Activated naive CD8-positive, alpha-beta T cell treated with anti-CD3 and anti-CD28 coated beads, Interleukin-2, amount 50 U/mL, for 24 hours (primary cell): ENCODE measurements around the gene SMG7.

Source experiments
- ATAC-seq: fragments of 150-1000 bp; cut with Tn5 transposase; one replicate; pipeline ENCODE4 v1.10.0; 2021
- DNase-seq: peaks from one replicate; pipeline ENCODE4 v3.0.0; 2021
- H3K27ac Mint-ChIP-seq: one replicate; pipeline ENCODE4 v1.8.0; 2021; ENCODE audit warnings: mild to moderate bottlenecking, mixed read lengths
- H3K27me3 Mint-ChIP-seq: one replicate; pipeline ENCODE4 v1.8.0; 2021; ENCODE audit warnings: mixed read lengths
- H3K36me3 Mint-ChIP-seq: one replicate; pipeline ENCODE4 v1.8.0; 2021; ENCODE audit warnings: low read depth, mixed read lengths
- H3K4me1 Mint-ChIP-seq: one replicate; pipeline ENCODE4 v1.8.0; 2021; ENCODE audit warnings: mixed read lengths
- H3K4me3 Mint-ChIP-seq: one replicate; pipeline ENCODE4 v1.8.0; 2021; ENCODE audit warnings: mild to moderate bottlenecking, moderate library complexity, mixed read lengths
- H3K9me3 Mint-ChIP-seq: one replicate; pipeline ENCODE4 v1.8.0; 2021; ENCODE audit warnings: mixed read lengths

SMG7 gene

GRCh38 chr1:183552891-183553290 lies 80.6 kb downstream of the SMG7 start:
- H3K36me3 Mint-ChIP-seq = peaks cover 31% of the 10 kb centered on the region
- no peak overlapping the region for H3K4me3 Mint-ChIP-seq
- no peak overlapping the region for H3K27ac Mint-ChIP-seq
- DNase-seq = no peak
- no peaks in the 10 kb centered on the region for H3K9me3 Mint-ChIP-seq
- no peaks in the 10 kb centered on the region for H3K27me3 Mint-ChIP-seq
- ATAC-seq = no peak
- H3K4me1 Mint-ChIP-seq = no peaks in the 10 kb centered on the region

DNA sequence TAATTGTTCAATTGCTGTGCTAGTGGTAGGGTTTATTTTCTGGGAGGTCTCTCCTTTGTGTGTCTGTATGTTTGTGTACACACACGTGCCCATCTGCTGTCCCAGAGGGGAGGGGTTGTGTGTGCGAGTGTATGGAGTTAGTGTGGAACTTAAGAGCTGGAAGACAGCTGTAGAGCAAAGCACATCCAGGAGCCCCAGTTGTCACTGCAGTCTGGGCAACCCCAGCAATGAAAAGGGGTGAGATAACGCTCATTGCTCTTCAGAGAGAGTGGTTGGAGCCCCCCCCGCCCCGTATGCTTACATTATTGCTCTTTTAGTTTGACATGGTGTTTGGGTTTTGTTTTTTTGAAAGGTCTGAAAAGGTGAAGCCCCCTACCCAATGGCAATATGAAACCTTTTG lies 81.0 kb downstream of the SMG7 start:
- Mint-ChIP-seq H3K27me3 (no peaks in the 10 kb centered on the region), H3K4me3 (no peak overlapping the region), H3K9me3 (no peaks in the 10 kb centered on the region), H3K27ac (no peak overlapping the region), H3K36me3 (peaks cover 31% of the 10 kb centered on the region), H3K4me1 (no peaks in the 10 kb centered on the region)
- DNase-seq = no peak
- no peak for ATAC-seq

GRCh38 chr1:183553764-183554163 lies 81.5 kb downstream of the SMG7 start:
- Mint-ChIP-seq H3K36me3 (peaks cover 31% of the 10 kb centered on the region), H3K4me3 (no peak overlapping the region)
- ATAC-seq = no peak

GRCh38 chr1:183554577-183554976 lies 82.3 kb downstream of the SMG7 start:
- Mint-ChIP-seq H3K4me3 (no peak overlapping the region), H3K27me3 (no peaks in the 10 kb centered on the region), H3K36me3 (peaks cover 26% of the 10 kb centered on the region), H3K9me3 (no peaks in the 10 kb centered on the region), H3K27ac (no peak overlapping the region), H3K4me1 (no peaks in the 10 kb centered on the region)
- ATAC-seq (no peak), DNase-seq (no peak)

More at GRCh38 chr1:183553764-183554163, 81.5 kb downstream of the SMG7 start:
- DNase-seq = no peak
- H3K27me3 Mint-ChIP-seq = no peaks in the 10 kb centered on the region
- H3K27ac Mint-ChIP-seq = no peak overlapping the region
- H3K9me3 Mint-ChIP-seq = no peaks in the 10 kb centered on the region
- no peaks in the 10 kb centered on the region for H3K4me1 Mint-ChIP-seq

DNA sequence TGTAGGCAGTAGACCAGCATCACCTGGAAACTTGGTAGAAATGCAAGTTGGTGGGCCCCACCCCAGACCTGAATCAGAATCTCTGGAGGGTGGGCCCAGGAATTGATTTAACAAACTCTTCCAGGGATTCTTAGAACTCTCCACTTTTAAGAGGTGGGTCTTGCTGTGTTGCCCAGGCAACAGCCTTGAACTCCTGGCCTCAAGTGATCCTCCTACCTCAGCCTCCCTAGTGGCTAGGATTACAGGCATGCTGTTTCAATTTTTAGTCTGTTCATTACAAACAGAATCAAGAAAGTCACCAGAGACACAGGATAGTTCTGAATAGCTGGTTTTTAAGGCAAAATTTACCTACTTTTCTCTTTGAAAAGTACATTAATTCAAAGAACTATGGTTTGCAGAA lies 86.8 kb downstream of the SMG7 start:
- no peaks in the 10 kb centered on the region for H3K27me3 Mint-ChIP-seq
- H3K4me1 Mint-ChIP-seq = no peaks in the 10 kb centered on the region
- DNase-seq (no peak), ATAC-seq (no peak)
- no peaks in the 10 kb centered on the region for H3K9me3 Mint-ChIP-seq
- peaks cover 4% of the 10 kb centered on the region for H3K36me3 Mint-ChIP-seq
- H3K27ac Mint-ChIP-seq = no peak overlapping the region
- no peak overlapping the region for H3K4me3 Mint-ChIP-seq

DNA sequence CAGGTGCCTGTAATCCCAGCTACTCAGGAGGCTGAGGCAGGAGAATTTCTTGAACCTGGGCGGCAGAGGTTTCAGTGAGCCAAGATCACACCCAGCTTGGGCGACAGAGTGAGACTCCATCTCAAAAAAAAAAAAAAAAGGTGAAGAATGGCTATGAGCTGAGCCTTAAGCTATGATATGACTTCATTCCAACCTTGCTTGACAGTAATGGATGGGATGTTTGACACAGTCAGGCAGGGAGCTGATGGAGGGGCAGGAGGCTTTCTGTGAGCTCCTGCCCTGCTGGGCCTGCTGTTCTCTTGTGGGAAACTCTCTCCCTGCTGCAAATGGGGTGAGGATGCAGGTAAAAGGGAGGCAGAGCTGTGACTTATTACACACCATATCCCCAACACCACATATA lies 90.4 kb downstream of the SMG7 start:
- Mint-ChIP-seq H3K4me1 (peaks cover 5% of the 10 kb centered on the region), H3K27me3 (no peaks in the 10 kb centered on the region), H3K4me3 (no peak overlapping the region), H3K9me3 (no peaks in the 10 kb centered on the region), H3K36me3 (no peaks in the 10 kb centered on the region), H3K27ac (no peak overlapping the region)
- DNase-seq (no peak), ATAC-seq (no peak)

DNA sequence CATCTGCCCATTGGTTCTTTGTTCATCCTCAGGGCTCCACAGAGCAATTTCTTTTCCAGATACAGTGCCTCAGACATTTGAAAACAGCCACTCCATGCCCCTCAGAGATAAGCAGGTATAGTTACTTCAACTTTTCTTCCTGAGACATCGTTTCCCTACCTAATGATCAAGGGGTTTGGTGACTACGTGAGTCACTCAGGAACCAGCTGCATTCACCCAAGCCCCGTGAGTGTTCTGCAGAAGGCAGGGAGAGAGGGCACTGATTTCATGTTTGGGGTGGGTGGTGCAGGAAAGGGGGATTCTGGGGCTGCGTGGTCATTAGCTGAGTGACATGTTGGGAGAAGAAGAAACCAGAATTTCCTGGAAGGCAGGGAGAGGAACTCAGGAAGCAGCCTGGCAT lies 93.0 kb downstream of the SMG7 start:
- Mint-ChIP-seq H3K9me3 (no peaks in the 10 kb centered on the region), H3K27me3 (no peaks in the 10 kb centered on the region), H3K4me3 (no peak overlapping the region), H3K27ac (no peak overlapping the region), H3K4me1 (peaks cover 18% of the 10 kb centered on the region), H3K36me3 (no peaks in the 10 kb centered on the region)
- ATAC-seq = no peak
- DNase-seq = no peak

- Mint-ChIP-seq H3K4me1 (peaks cover 18% of the 10 kb centered on the region), H3K27ac (no peak overlapping the region)
- ATAC-seq = no peak
Observed at GRCh38 chr1:183566026-183566425, 93.7 kb downstream of the SMG7 start.

DNA sequence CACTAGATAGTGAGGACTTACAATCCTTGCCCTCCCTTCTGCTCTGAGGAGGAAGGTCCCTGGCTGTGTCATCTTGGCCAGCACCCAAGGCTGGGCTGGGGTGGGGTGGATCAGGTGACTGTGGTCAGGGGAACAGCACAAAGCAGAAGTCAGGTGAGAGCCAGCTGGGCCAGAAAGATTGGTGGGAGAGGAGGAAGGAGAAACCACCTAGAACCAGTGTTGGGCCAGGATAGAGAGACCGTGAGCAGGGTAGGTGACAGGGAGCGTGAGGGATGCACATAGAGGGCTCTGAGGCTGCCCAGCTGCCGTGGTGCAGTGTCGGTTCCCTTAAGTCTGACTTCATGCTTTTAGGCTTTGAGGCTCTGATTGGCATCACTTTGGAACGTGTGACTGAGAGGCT lies 95.3 kb downstream of the SMG7 start:
- no peaks in the 10 kb centered on the region for H3K27me3 Mint-ChIP-seq
- no peak overlapping the region for H3K4me3 Mint-ChIP-seq
- H3K36me3 Mint-ChIP-seq = no peaks in the 10 kb centered on the region
- peaks cover 18% of the 10 kb centered on the region for H3K4me1 Mint-ChIP-seq
- ATAC-seq = peak; percentile 42
- H3K9me3 Mint-ChIP-seq = no peaks in the 10 kb centered on the region
- H3K27ac Mint-ChIP-seq = no peak overlapping the region
- DNase-seq = no peak

More at GRCh38 chr1:183566026-183566425, 93.7 kb downstream of the SMG7 start:
- Mint-ChIP-seq H3K9me3 (no peaks in the 10 kb centered on the region), H3K36me3 (no peaks in the 10 kb centered on the region), H3K4me3 (no peak overlapping the region), H3K27me3 (no peaks in the 10 kb centered on the region)
- no peak for DNase-seq

- H3K4me3 Mint-ChIP-seq = no peak overlapping the region
- no peaks in the 10 kb centered on the region for H3K9me3 Mint-ChIP-seq
- ATAC-seq (no peak), DNase-seq (no peak)
- no peaks in the 10 kb centered on the region for H3K27me3 Mint-ChIP-seq
- H3K4me1 Mint-ChIP-seq = peaks cover 18% of the 10 kb centered on the region
- no peak overlapping the region for H3K27ac Mint-ChIP-seq
- H3K36me3 Mint-ChIP-seq = no peaks in the 10 kb centered on the region
Observed at GRCh38 chr1:183568176-183569021, 96.1 kb downstream of the SMG7 start.

DNA sequence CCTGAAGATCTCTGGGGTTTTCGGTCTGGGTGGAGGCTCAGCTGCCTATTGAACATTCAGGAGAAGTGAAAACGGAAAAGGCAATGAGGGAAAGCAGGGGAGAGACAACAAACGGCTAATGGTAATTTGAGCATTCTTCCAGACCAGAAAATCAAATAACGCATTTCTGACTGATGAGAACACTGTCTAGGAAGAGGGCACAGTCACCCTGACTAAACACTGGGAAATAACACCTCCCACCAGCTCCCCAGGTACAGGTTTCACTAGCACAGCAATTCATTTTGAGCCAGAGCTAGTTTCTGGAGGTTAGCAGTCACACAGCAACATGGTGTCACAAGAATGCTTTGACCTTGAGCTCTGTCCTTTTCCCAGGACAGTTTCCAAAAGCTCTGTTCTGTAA lies 96.8 kb downstream of the SMG7 start:
- Mint-ChIP-seq H3K4me1 (peaks cover 18% of the 10 kb centered on the region), H3K27ac (no peak overlapping the region), H3K4me3 (no peak overlapping the region), H3K27me3 (no peaks in the 10 kb centered on the region), H3K9me3 (no peaks in the 10 kb centered on the region), H3K36me3 (no peaks in the 10 kb centered on the region)
- no peak for DNase-seq
- ATAC-seq = peak; percentile 58

DNA sequence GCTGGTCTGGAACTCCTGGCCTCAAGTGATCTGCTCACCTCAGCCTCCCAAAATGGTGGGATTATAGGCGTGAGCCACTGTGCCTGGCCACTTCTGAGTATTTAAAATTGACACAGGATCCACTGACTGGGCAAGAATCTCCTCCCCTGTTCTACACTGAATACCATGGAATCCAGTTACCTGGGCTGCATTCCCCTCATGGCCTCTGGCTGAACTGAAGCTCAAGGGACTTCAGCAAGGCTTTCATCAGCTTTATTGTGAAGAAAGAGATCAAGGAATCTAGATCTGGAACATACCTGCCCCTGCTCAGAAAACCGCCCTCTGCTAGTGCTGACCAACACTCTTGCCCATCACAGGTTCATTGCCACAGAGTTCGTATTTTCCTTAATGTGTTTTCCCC lies 97.5 kb downstream of the SMG7 start:
- Mint-ChIP-seq H3K27me3 (no peaks in the 10 kb centered on the region), H3K36me3 (no peaks in the 10 kb centered on the region), H3K27ac (no peak overlapping the region), H3K4me3 (no peak overlapping the region), H3K4me1 (peaks cover 18% of the 10 kb centered on the region), H3K9me3 (no peaks in the 10 kb centered on the region)
- no peak for ATAC-seq
- no peak for DNase-seq

DNA sequence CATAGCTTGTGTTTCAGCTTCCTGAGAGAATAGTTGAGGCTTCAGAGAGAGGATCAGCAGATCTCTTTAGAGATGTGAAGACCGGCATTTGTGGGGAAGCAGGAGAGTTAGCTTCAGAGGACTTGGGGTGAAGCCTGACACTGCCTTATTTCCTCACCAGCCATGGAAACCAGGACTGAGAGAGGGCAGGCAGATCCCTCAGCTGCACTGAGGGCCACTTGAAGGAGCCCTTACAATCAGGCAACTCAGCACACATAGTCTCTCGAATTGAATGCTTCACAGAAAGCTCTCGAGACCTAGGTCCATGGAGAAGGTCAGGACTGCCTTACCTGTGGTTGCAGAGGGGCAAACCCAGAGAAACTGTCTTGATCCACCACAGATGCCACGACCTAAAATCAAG lies 98.2 kb downstream of the SMG7 start:
- DNase-seq (no peak), ATAC-seq (no peak)
- Mint-ChIP-seq H3K27ac (no peak overlapping the region), H3K4me3 (no peak overlapping the region), H3K9me3 (no peaks in the 10 kb centered on the region), H3K27me3 (no peaks in the 10 kb centered on the region), H3K36me3 (no peaks in the 10 kb centered on the region), H3K4me1 (peaks cover 18% of the 10 kb centered on the region)

- Mint-ChIP-seq H3K27me3 (no peaks in the 10 kb centered on the region), H3K36me3 (no peaks in the 10 kb centered on the region), H3K9me3 (no peaks in the 10 kb centered on the region), H3K4me3 (no peak overlapping the region), H3K27ac (no peak overlapping the region), H3K4me1 (peaks cover 18% of the 10 kb centered on the region)
- DNase-seq (no peak), ATAC-seq (no peak)
Observed at GRCh38 chr1:183571678-183572268, 99.5 kb downstream of the SMG7 start.

DNA sequence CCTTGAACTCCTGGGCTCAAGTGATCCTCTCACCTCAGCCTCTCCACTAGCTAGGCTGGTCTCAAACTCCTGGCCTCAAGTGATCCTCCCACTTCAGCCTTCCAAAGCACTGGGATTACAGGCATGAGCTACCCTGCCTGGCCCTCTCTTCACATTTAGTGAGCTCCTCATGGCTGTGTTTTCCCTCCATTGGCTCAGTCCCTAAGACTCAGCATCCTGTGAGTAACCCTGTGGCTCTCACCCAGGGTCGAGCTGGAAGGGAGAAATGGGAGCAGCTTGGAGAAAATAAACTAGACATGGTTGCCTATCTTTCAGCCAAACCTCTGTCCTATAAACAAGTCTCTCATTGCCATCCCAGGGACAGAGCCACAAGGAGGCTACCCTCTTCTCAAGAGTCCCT lies 100.4 kb downstream of the SMG7 start:
- Mint-ChIP-seq H3K4me3 (no peak overlapping the region), H3K9me3 (no peaks in the 10 kb centered on the region), H3K36me3 (no peaks in the 10 kb centered on the region), H3K4me1 (peaks cover 13% of the 10 kb centered on the region), H3K27ac (no peak overlapping the region), H3K27me3 (no peaks in the 10 kb centered on the region)
- DNase-seq (no peak), ATAC-seq (no peak)
